ENCODE data around the gene ZMYND12. TPM values are rescaled to one million over a fixed set of nuclear protein-coding genes. Genes with fewer than 3 reads are reported as not detected.

ZMYND12 gene
- polyA plus RNA-seq, 1 donor = 1.3 TPM

DNA sequence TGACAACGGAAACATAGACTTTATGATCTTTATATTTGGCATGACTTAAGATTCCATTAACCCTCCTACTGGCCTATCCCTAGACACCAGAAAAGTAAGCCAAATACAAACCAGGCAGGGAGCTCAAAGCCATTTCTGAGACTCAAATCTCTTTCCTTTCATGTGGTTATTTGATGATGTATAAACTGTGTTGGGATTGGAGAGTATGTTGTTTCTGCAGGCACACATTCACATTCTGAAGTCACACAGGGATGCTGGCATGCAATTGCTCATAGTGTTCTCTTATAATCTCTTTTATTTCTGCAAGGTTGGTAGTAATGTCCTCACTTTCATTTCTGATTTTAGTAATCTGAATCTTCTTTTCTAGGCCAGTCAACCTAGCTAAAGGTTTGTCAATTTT is 5.8 kb downstream of the ZMYND12 start:
- WGBS (ENCODE audit: insufficient coverage, low lambda C conversion rate) = no CpG with 5 or more reads among the region's 1 CpG
- peaks cover 14% of the 10 kb centered on the region for H3K4me1 ChIP-seq (ENCODE audit: control insufficient read depth, insufficient read depth, low read length)
- H3K27ac ChIP-seq (ENCODE audit: low read length) = no peak overlapping the region
- H3K27me3 ChIP-seq (ENCODE audit: control insufficient read depth, insufficient read depth, low read length) = no peaks in the 10 kb centered on the region
- H3K4me3 ChIP-seq (ENCODE audit: low read length) = no peak overlapping the region
- no peaks in the 10 kb centered on the region for H3K36me3 ChIP-seq (ENCODE audit: control insufficient read depth, insufficient read depth, low read length)
- H3K9me3 ChIP-seq (ENCODE audit: control insufficient read depth, low read depth, low read length) = peaks cover under 1% of the 10 kb centered on the region
- DNase-seq = no peak

DNA sequence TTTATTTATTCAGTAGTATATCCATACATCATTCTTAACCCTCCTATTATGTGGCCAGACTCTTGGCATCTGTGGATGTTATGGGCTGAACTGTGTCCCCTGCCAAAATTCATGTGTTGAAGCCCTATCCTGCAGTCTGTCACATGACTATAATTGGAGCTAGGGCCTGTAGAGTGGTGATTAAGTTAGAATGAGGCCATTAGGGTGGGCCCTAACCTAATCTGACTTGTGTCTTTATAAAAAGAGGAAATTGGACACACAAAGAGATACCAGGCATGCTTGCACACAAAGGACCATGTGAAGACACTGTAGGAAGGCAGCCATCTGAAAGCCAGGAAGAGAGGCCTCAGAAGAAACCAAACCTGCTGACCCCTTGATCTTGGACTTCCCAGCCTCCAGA is 6.6 kb downstream of the ZMYND12 start:
- Histone ChIP-seq H3K9me3 (ENCODE audit: control insufficient read depth, low read depth, low read length) (no peaks in the 10 kb centered on the region), H3K27me3 (ENCODE audit: control insufficient read depth, insufficient read depth, low read length) (no peaks in the 10 kb centered on the region), H3K36me3 (ENCODE audit: control insufficient read depth, insufficient read depth, low read length) (no peaks in the 10 kb centered on the region), H3K4me1 (ENCODE audit: control insufficient read depth, insufficient read depth, low read length) (peaks cover 11% of the 10 kb centered on the region), H3K4me3 (ENCODE audit: low read length) (no peak overlapping the region), H3K27ac (ENCODE audit: low read length) (no peak overlapping the region)
- DNase-seq = no peak

- H3K27me3 ChIP-seq (ENCODE audit: control insufficient read depth, insufficient read depth, low read length) = no peaks in the 10 kb centered on the region
- H3K36me3 ChIP-seq (ENCODE audit: control insufficient read depth, insufficient read depth, low read length) = no peaks in the 10 kb centered on the region
- H3K27ac ChIP-seq (ENCODE audit: low read length) = no peak overlapping the region
- no peak overlapping the region for H3K4me3 ChIP-seq (ENCODE audit: low read length)
- H3K4me1 ChIP-seq (ENCODE audit: control insufficient read depth, insufficient read depth, low read length) = no peaks in the 10 kb centered on the region
- 60% methylated on average over 1 of the region's 2 CpGs for WGBS (ENCODE audit: insufficient coverage, low lambda C conversion rate)
- DNase-seq = no peak
- H3K9me3 ChIP-seq (ENCODE audit: control insufficient read depth, low read depth, low read length) = no peaks in the 10 kb centered on the region
These were observed 13.2 kb downstream of the ZMYND12 start for GRCh38 chr1:42442662-42443061.

GRCh38 chr1:42439940-42440339 is 15.9 kb downstream of the ZMYND12 start:
- Histone ChIP-seq H3K27me3 (ENCODE audit: control insufficient read depth, insufficient read depth, low read length) (no peaks in the 10 kb centered on the region), H3K4me1 (ENCODE audit: control insufficient read depth, insufficient read depth, low read length) (no peaks in the 10 kb centered on the region), H3K36me3 (ENCODE audit: control insufficient read depth, insufficient read depth, low read length) (no peaks in the 10 kb centered on the region), H3K27ac (ENCODE audit: low read length) (no peak overlapping the region), H3K4me3 (ENCODE audit: low read length) (no peak overlapping the region), H3K9me3 (ENCODE audit: control insufficient read depth, low read depth, low read length) (no peaks in the 10 kb centered on the region)
- DNase-seq = peak in 1 of 2 donors; percentile 32
- no CpG with 5 or more reads among the region's 2 CpGs for WGBS (ENCODE audit: insufficient coverage, low lambda C conversion rate)

DNA sequence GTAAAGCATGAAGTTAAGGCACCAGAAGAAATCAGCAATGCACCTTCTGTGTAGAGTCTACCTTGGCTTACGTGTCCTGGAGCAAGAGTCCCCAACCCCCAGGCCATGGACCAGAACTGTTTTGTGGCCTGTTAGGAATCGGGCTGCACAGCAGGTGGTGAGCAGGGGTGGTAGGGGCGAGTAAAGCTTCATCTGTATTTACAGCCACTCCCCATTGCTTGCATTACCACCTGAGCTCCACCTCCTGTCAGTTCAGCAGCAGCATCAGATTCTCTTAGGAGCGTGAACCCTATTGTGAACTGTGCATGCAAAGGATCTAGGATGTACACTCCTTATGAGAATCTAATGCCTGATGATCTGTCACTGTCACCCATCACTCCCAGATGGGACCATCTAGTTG is 21.5 kb downstream of the ZMYND12 start:
- no peak for DNase-seq
- Histone ChIP-seq H3K9me3 (ENCODE audit: control insufficient read depth, low read depth, low read length) (no peaks in the 10 kb centered on the region), H3K36me3 (ENCODE audit: control insufficient read depth, insufficient read depth, low read length) (no peaks in the 10 kb centered on the region), H3K27me3 (ENCODE audit: control insufficient read depth, insufficient read depth, low read length) (no peaks in the 10 kb centered on the region), H3K27ac (ENCODE audit: low read length) (no peak overlapping the region), H3K4me1 (ENCODE audit: control insufficient read depth, insufficient read depth, low read length) (peaks cover 18% of the 10 kb centered on the region), H3K4me3 (ENCODE audit: low read length) (no peak overlapping the region)
- WGBS (ENCODE audit: insufficient coverage, low lambda C conversion rate) = no CpG with 5 or more reads among the region's 4 CpGs

DNA sequence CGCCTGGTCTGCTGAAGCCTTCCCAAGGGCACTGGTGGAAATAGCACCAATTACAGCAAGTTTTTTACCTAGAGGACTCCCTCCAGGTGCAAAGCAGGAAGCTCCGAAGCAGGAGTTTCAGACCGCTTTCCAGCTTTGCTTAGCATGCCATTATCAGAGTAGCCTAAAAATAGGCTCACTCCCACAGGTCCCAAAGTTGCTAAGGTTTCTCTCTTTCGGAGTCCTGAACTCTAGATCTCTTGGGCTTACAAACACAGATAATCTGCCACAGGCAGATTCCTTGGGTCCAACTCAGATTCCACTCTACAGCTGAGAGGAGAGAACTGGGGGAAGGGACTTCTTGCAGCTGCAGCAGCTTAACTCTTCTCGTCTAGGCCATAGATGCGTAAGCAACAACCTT is 22.5 kb downstream of the ZMYND12 start:
- no peak for DNase-seq
- Histone ChIP-seq H3K4me1 (ENCODE audit: control insufficient read depth, insufficient read depth, low read length) (peaks cover 18% of the 10 kb centered on the region), H3K27ac (ENCODE audit: low read length) (no peak overlapping the region), H3K9me3 (ENCODE audit: control insufficient read depth, low read depth, low read length) (no peaks in the 10 kb centered on the region), H3K27me3 (ENCODE audit: control insufficient read depth, insufficient read depth, low read length) (no peaks in the 10 kb centered on the region), H3K36me3 (ENCODE audit: control insufficient read depth, insufficient read depth, low read length) (no peaks in the 10 kb centered on the region), H3K4me3 (ENCODE audit: low read length) (no peak overlapping the region)
- no CpG with 5 or more reads among the region's 6 CpGs for WGBS (ENCODE audit: insufficient coverage, low lambda C conversion rate)

DNA sequence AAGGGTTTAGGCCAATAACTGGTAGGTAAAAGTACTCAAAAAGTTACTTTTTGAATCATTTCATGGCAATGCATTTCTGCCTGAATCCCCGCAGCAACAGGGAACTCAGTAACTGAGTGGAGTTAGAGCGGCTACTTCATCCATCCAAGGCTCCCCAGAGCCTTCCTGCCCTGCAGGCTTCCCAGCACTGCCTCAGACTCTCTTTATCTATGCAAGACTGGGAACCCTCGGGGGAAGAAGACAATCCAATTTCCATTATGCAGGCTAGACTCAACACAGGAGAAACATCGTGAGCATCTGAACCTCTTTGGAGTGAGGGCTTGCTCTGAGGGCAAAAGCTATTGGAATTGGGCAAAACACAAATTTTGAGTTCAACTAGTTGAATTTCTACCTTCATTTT is 23.1 kb downstream of the ZMYND12 start:
- H3K27me3 ChIP-seq (ENCODE audit: control insufficient read depth, insufficient read depth, low read length) = no peaks in the 10 kb centered on the region
- H3K27ac ChIP-seq (ENCODE audit: low read length) = no peak overlapping the region
- no peaks in the 10 kb centered on the region for H3K36me3 ChIP-seq (ENCODE audit: control insufficient read depth, insufficient read depth, low read length)
- no peaks in the 10 kb centered on the region for H3K9me3 ChIP-seq (ENCODE audit: control insufficient read depth, low read depth, low read length)
- peaks cover 18% of the 10 kb centered on the region for H3K4me1 ChIP-seq (ENCODE audit: control insufficient read depth, insufficient read depth, low read length)
- WGBS (ENCODE audit: insufficient coverage, low lambda C conversion rate) = no CpG with 5 or more reads among the region's 4 CpGs
- no peak for DNase-seq
- H3K4me3 ChIP-seq (ENCODE audit: low read length) = no peak overlapping the region

- H3K4me3 ChIP-seq (ENCODE audit: low read length) = no peak overlapping the region
- DNase-seq = peak; percentile 64 to 83
- no peaks in the 10 kb centered on the region for H3K36me3 ChIP-seq (ENCODE audit: control insufficient read depth, insufficient read depth, low read length)
- no peaks in the 10 kb centered on the region for H3K9me3 ChIP-seq (ENCODE audit: control insufficient read depth, low read depth, low read length)
- H3K27me3 ChIP-seq (ENCODE audit: control insufficient read depth, insufficient read depth, low read length) = no peaks in the 10 kb centered on the region
- peak overlapping the region; percentile 70 for H3K27ac ChIP-seq (ENCODE audit: low read length)
- 17% methylated on average over 1 of the region's 3 CpGs for WGBS (ENCODE audit: insufficient coverage, low lambda C conversion rate)
- peaks cover 18% of the 10 kb centered on the region for H3K4me1 ChIP-seq (ENCODE audit: control insufficient read depth, insufficient read depth, low read length)
These were observed 24.3 kb downstream of the ZMYND12 start for GRCh38 chr1:42431514-42431913.

GRCh38 chr1:42430286-42431135 is 25.3 kb downstream of the ZMYND12 start:
- Histone ChIP-seq H3K36me3 (ENCODE audit: control insufficient read depth, insufficient read depth, low read length) (no peaks in the 10 kb centered on the region), H3K27ac (ENCODE audit: low read length) (peak overlapping the region; percentile 70), H3K4me3 (ENCODE audit: low read length) (no peak overlapping the region), H3K4me1 (ENCODE audit: control insufficient read depth, insufficient read depth, low read length) (peaks cover 18% of the 10 kb centered on the region), H3K27me3 (ENCODE audit: control insufficient read depth, insufficient read depth, low read length) (no peaks in the 10 kb centered on the region), H3K9me3 (ENCODE audit: control insufficient read depth, low read depth, low read length) (no peaks in the 10 kb centered on the region)
- WGBS (ENCODE audit: insufficient coverage, low lambda C conversion rate) = no CpG with 5 or more reads among the region's 3 CpGs
- peak in 1 of 2 donors; percentile 20 for DNase-seq

DNA sequence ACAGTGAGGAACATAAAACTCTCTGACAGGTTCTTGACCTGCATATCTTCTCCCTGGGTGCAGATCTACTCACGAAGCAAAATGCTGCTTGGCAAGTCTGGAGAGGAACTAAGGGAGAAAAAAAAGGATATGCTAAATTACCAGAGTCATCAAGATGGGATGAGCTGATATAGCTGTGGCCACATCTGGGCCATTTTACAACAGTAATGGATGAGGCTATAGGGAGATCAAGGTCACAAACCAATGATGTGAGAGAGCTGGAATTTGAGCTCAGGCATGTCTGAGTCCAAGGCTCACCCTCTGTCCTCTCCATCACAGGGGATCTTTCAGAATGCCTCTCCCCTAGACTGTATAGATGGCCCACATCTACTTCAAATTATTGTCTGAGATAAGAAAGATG is 26.2 kb downstream of the ZMYND12 start:
- no peak overlapping the region for H3K4me3 ChIP-seq (ENCODE audit: low read length)
- no peaks in the 10 kb centered on the region for H3K27me3 ChIP-seq (ENCODE audit: control insufficient read depth, insufficient read depth, low read length)
- no peaks in the 10 kb centered on the region for H3K9me3 ChIP-seq (ENCODE audit: control insufficient read depth, low read depth, low read length)
- peaks cover 18% of the 10 kb centered on the region for H3K4me1 ChIP-seq (ENCODE audit: control insufficient read depth, insufficient read depth, low read length)
- H3K36me3 ChIP-seq (ENCODE audit: control insufficient read depth, insufficient read depth, low read length) = no peaks in the 10 kb centered on the region
- H3K27ac ChIP-seq (ENCODE audit: low read length) = no peak overlapping the region
- no peak for DNase-seq
- WGBS (ENCODE audit: insufficient coverage, low lambda C conversion rate) = no CpG with 5 or more reads among the region's 1 CpG

DNA sequence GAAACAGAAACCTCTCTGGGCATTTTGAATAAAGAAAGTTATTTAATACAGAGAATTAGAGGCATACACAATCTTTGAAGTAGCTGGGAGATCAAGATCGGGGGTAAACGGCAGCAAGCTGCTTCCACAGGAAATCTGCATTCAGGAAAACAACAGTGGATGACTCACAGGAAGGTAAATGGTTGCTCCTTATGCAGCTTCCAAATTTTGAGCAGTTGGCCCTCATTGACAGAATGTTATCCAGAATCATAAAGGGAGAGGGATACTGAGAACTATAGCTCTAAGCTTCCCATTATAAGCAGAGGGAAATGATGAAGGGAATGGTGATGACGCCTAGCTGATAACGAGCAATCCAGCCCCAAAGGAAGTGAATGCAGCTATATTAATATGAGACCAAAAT is 28.6 kb downstream of the ZMYND12 start:
- DNase-seq = no peak
- WGBS (ENCODE audit: insufficient coverage, low lambda C conversion rate) = no CpG with 5 or more reads among the region's 4 CpGs
- Histone ChIP-seq H3K4me3 (ENCODE audit: low read length) (no peak overlapping the region), H3K36me3 (ENCODE audit: control insufficient read depth, insufficient read depth, low read length) (no peaks in the 10 kb centered on the region), H3K27ac (ENCODE audit: low read length) (no peak overlapping the region), H3K27me3 (ENCODE audit: control insufficient read depth, insufficient read depth, low read length) (no peaks in the 10 kb centered on the region), H3K4me1 (ENCODE audit: control insufficient read depth, insufficient read depth, low read length) (peaks cover 18% of the 10 kb centered on the region), H3K9me3 (ENCODE audit: control insufficient read depth, low read depth, low read length) (no peaks in the 10 kb centered on the region)
